SK-N-SH (cell line): Measurements from ENCODE around the gene TBC1D21. TPM values are rescaled to one million over a fixed set of nuclear protein-coding genes. Genes with fewer than 3 reads are reported as not detected.

Experiments
- CTCF ChIA-PET: fragments of 300-600, 350-600 bp; formaldehyde crosslinking; extraction: SDS; loops from one replicate; lab custom pipeline; 2021; lab: Yijun Ruan, JAX
- POLR2A ChIA-PET: fragments of 350-600 bp; sonication (Branson Sonifier 250); formaldehyde crosslinking; extraction: SDS; loops from one replicate; lab custom pipeline; 2020; ENCODE audit warnings: antibody characterized with exemption, inconsistent platforms; lab: Yijun Ruan, JAX
- DNase-seq: peaks from one replicate; pipeline ENCODE4 v3.0.0; 2012
- H2AFZ ChIP-seq: fragments of 200-600 bp; sonication (generic); 2 replicates; pipeline ENCODE4 v1.8.1; 2016; ENCODE audit warnings: antibody characterized with exemption, mild to moderate bottlenecking, low read depth
- H3F3A ChIP-seq: fragments of 200-600 bp; sonication (generic); replicated peaks from 2 replicates; pipeline ENCODE3; 2016; ENCODE audit warnings: antibody characterized with exemption, mild to moderate bottlenecking; ENCODE audit not compliant: insufficient read depth
- H3K27ac ChIP-seq, 2 experiments: fragments of 200-500 bp in 1 of 2; fragments of 200-600 bp in 1 of 2; sonication (Bioruptor generic) in 1 of 2; sonication (generic), shearing (Covaris generic) in 1 of 2; 2 replicates each; pipeline versions ENCODE4 v1.5.1 to v1.6.1; 2014 to 2016; ENCODE audit warnings: low read depth in 2 of 2, inconsistent platforms in 1 of 2, low read length in 1 of 2, mild to moderate bottlenecking in 1 of 2, mixed read lengths in 1 of 2
- H3K27me3 ChIP-seq: fragments of 200-600 bp; sonication (generic), shearing (Covaris generic); 2 replicates; pipeline ENCODE4 v1.6.1; 2016; ENCODE audit warnings: mixed run types; ENCODE audit not compliant: insufficient read depth
- H3K36me3 ChIP-seq, 2 experiments: fragments of 200-500 bp in 1 of 2; fragments of 200-600 bp in 1 of 2; sonication (Bioruptor generic) in 1 of 2; sonication (generic) in 1 of 2; replicated peaks in 1 of 2; 2 replicates each; pipeline versions ENCODE3 to v1.5.1; 2014 to 2016; ENCODE audit warnings: low read length in 1 of 2, mild to moderate bottlenecking in 1 of 2; ENCODE audit not compliant: insufficient read depth in 2 of 2, control insufficient read depth in 1 of 2
- H3K4me1 ChIP-seq, 2 experiments: fragments of 200-500 bp in 1 of 2; fragments of 200-600 bp in 1 of 2; sonication (Bioruptor generic) in 1 of 2; sonication (generic), shearing (Covaris generic) in 1 of 2; 2 replicates each; pipeline versions ENCODE4 v1.5.1 to v1.6.1; 2014 to 2016; ENCODE audit warnings: low read depth in 1 of 2, low read length in 1 of 2, mixed run types in 1 of 2; ENCODE audit not compliant: insufficient read depth in 2 of 2, control insufficient read depth in 1 of 2
- H3K4me2 ChIP-seq: fragments of 200-600 bp; sonication (generic), shearing (Covaris generic); 2 replicates; pipeline ENCODE4 v1.6.1; 2017; ENCODE audit warnings: mixed run types
- H3K4me3 ChIP-seq, 2 experiments: fragments of 200-500 bp in 1 of 2; fragments of 200-600 bp in 1 of 2; sonication (Bioruptor generic) in 1 of 2; sonication (generic), shearing (Covaris generic) in 1 of 2; 2 replicates each; pipeline versions ENCODE4 v1.5.1 to v1.8.1; 2014 to 2016; ENCODE audit warnings: low read depth in 2 of 2, inconsistent platforms in 1 of 2, low read length in 1 of 2, mild to moderate bottlenecking in 1 of 2, mixed read lengths in 1 of 2, moderate library complexity in 1 of 2
- H3K79me2 ChIP-seq: fragments of 200-600 bp; sonication (generic); 2 replicates; pipeline ENCODE4 v1.8.1; 2017; ENCODE audit warnings: mild to moderate bottlenecking; ENCODE audit not compliant: insufficient read depth
- H3K9ac ChIP-seq: fragments of 200-600 bp; sonication (generic); 2 replicates; pipeline ENCODE4 v1.6.1; 2017; ENCODE audit warnings: mixed run types
- H3K9me2 ChIP-seq: fragments of 200-600 bp; sonication (generic); 2 replicates; pipeline ENCODE4 v1.6.1; 2017; ENCODE audit warnings: mixed run types
- H3K9me3 ChIP-seq: fragments of 200-600 bp; sonication (generic); 2 replicates; pipeline ENCODE4 v1.6.1; 2017; ENCODE audit warnings: mixed run types, mild to moderate bottlenecking, moderate library complexity
- H4K20me1 ChIP-seq: fragments of 200-600 bp; sonication (generic); 2 replicates; pipeline ENCODE4 v1.6.1; 2017; ENCODE audit warnings: mild to moderate bottlenecking, mixed run types; ENCODE audit not compliant: insufficient read depth
- FOXJ3 ChIP-seq: sonication (generic); formaldehyde crosslinking; IDR thresholded peaks from 2 replicates; pipeline ENCODE4 v1.5.1; 2020; ENCODE audit warnings: mild to moderate bottlenecking, missing genetic modification reagents
- FOXM1 ChIP-seq: IDR thresholded peaks from 2 replicates; pipeline ENCODE4 v1.4.0; 2012; ENCODE audit warnings: low read depth, mild to moderate bottlenecking
- JUND ChIP-seq: IDR thresholded peaks from 2 replicates; pipeline ENCODE4 v1.4.0; 2012
- RCOR1 ChIP-seq: fragments of 150-350 bp; IDR thresholded peaks from 2 replicates; pipeline ENCODE4 v1.6.1; 2017; ENCODE audit warnings: antibody characterized with exemption, low read length
- REST ChIP-seq: IDR thresholded peaks from 2 replicates; pipeline ENCODE4 v1.6.1; 2012; ENCODE audit warnings: mild to moderate bottlenecking, low read depth, low read length, moderate library complexity
- RFX5 ChIP-seq: IDR thresholded peaks from 2 replicates; pipeline ENCODE4 v1.6.1; 2012; ENCODE audit warnings: mild to moderate bottlenecking, improper control_type of control experiment, low read length
- RXRA ChIP-seq: IDR thresholded peaks from 2 replicates; pipeline ENCODE4 v1.4.0; 2012; ENCODE audit warnings: low read depth, mild to moderate bottlenecking, borderline replicate concordance
- TCF12 ChIP-seq: IDR thresholded peaks from 2 replicates; pipeline ENCODE4 v1.4.0; 2012
- YY1 ChIP-seq: IDR thresholded peaks from 2 replicates; pipeline ENCODE4 v1.4.0; 2012; ENCODE audit warnings: low read depth, mild to moderate bottlenecking
- WGBS: methylation state at CpG from one replicate; pipeline ENCODE4 v1.1.6; 2017; ENCODE audit warnings: low lambda C conversion rate; 5-methylcytosine and 5-hydroxymethylcytosine counted together
- polyA plus RNA-seq, 3 experiments: library from polyadenylated mRNA; depleted of rRNA; stranded (reverse); fragments of >200 nt; gene quantifications; 2 replicates each; pipeline ENCODE4 v1.2.3, GENCODE V29; 2012
- TF ChIP-seq, protein P1 (sequence below): fragments of 200-600 bp; sonication (generic); IDR thresholded peaks from 2 replicates; pipeline ENCODE4 v1.6.1; 2017; ENCODE audit warnings: antibody characterized with exemption, mild to moderate bottlenecking, moderate library complexity
- TF ChIP-seq, protein P2 (sequence below): IDR thresholded peaks from 2 replicates; pipeline ENCODE4 v1.4.0; 2012; ENCODE audit warnings: low read depth, borderline replicate concordance
- TF ChIP-seq, protein P3 (sequence below): fragments of 150-350 bp; IDR thresholded peaks from 2 replicates; pipeline ENCODE4 v1.6.1; 2016; ENCODE audit warnings: mild to moderate bottlenecking, low read depth, low read length

Gene TBC1D21
- polyA plus RNA-seq, 1 of the 3 experiments (the other 2 are of a cell fraction), result not detected

DNA sequence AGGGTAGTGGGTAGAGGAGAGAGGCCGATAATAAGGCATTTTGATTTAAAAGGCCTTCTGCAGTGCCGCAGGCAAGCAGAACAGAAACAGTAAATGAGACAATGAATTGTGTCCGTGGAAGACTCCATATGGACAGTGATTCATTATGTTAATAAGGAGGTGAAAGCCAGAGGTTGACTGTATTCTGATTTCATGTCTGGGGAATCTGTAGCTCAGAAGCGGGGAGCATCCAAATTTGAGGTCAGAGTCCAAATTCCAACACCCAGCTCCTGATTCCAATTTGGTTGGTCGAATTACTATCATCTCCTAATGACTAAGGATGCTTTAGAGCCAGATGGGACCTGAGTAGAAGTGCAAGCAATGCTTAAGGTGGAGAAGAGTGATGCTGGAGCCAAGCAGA is 1.0 kb upstream of the TBC1D21 start:
- H3K4me2 ChIP-seq, result no peak overlapping the region
- CTCF ChIA-PET, result interaction anchor here (0.8 to 6.3 kb wide), 12 partner anchors 9 to 172 kb away, joined by 3 to 148 read pairs (median 9); no protein-coding TSS in a partner anchor
- H3K4me1 ChIP-seq, result no peaks in the 10 kb centered on the region; a peak in 1 of 4 replicates
- no peaks in the 10 kb centered on the region; the same call in 1 of the 2 replicates for H3K27me3 ChIP-seq
- DNase-seq, result no peak
- H3K36me3 ChIP-seq, result no peaks in the 10 kb centered on the region
- H3K9me2 ChIP-seq, result no peaks in the 10 kb centered on the region
- no peak overlapping the region for H3K27ac ChIP-seq
- no peaks in the 10 kb centered on the region for H3K79me2 ChIP-seq
- no peak for TF ChIP-seq RFX5
- TF ChIP-seq, protein P1, sequence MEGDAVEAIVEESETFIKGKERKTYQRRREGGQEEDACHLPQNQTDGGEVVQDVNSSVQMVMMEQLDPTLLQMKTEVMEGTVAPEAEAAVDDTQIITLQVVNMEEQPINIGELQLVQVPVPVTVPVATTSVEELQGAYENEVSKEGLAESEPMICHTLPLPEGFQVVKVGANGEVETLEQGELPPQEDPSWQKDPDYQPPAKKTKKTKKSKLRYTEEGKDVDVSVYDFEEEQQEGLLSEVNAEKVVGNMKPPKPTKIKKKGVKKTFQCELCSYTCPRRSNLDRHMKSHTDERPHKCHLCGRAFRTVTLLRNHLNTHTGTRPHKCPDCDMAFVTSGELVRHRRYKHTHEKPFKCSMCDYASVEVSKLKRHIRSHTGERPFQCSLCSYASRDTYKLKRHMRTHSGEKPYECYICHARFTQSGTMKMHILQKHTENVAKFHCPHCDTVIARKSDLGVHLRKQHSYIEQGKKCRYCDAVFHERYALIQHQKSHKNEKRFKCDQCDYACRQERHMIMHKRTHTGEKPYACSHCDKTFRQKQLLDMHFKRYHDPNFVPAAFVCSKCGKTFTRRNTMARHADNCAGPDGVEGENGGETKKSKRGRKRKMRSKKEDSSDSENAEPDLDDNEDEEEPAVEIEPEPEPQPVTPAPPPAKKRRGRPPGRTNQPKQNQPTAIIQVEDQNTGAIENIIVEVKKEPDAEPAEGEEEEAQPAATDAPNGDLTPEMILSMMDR, result no peak
- no peak for TF ChIP-seq JUND
- TF ChIP-seq YY1, result no peak
- TF ChIP-seq, protein P2, sequence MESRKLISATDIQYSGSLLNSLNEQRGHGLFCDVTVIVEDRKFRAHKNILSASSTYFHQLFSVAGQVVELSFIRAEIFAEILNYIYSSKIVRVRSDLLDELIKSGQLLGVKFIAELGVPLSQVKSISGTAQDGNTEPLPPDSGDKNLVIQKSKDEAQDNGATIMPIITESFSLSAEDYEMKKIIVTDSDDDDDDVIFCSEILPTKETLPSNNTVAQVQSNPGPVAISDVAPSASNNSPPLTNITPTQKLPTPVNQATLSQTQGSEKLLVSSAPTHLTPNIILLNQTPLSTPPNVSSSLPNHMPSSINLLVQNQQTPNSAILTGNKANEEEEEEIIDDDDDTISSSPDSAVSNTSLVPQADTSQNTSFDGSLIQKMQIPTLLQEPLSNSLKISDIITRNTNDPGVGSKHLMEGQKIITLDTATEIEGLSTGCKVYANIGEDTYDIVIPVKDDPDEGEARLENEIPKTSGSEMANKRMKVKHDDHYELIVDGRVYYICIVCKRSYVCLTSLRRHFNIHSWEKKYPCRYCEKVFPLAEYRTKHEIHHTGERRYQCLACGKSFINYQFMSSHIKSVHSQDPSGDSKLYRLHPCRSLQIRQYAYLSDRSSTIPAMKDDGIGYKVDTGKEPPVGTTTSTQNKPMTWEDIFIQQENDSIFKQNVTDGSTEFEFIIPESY, result no peak
- no peak for TF ChIP-seq FOXJ3 (CRISPR knock-in tag)
- TF ChIP-seq TCF12, result no peak
- no peak for TF ChIP-seq FOXM1
- no peak for TF ChIP-seq REST
- TF ChIP-seq RXRA, result no peak
- TF ChIP-seq RCOR1, result no peak
- TF ChIP-seq, protein P3, sequence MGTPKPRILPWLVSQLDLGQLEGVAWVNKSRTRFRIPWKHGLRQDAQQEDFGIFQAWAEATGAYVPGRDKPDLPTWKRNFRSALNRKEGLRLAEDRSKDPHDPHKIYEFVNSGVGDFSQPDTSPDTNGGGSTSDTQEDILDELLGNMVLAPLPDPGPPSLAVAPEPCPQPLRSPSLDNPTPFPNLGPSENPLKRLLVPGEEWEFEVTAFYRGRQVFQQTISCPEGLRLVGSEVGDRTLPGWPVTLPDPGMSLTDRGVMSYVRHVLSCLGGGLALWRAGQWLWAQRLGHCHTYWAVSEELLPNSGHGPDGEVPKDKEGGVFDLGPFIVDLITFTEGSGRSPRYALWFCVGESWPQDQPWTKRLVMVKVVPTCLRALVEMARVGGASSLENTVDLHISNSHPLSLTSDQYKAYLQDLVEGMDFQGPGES, result no peak
- TF ChIP-seq, all 33 proteins: peak for 0
- Histone ChIP-seq H3K9ac (no peak overlapping the region), H2AFZ (no peak overlapping the region), H3K9me3 (no peaks in the 10 kb centered on the region), H4K20me1 (no peaks in the 10 kb centered on the region), H3F3A (no peaks in the 10 kb centered on the region), H3K4me3 (no peak overlapping the region)
- 29% methylated on average over 5 of the region's 5 CpGs for WGBS
- POLR2A ChIA-PET, result no interaction called here
